ENCODE results near the gene CTAGE15. TPM values are rescaled to one million over a fixed set of nuclear protein-coding genes. Genes with fewer than 3 reads are reported as not detected.
"Not testable (repeated sequence)": the region's sequence is repeated elsewhere in the genome, so short reads cannot be mapped to it uniquely, and the experiment has no call there.

Gene CTAGE15, protein sequence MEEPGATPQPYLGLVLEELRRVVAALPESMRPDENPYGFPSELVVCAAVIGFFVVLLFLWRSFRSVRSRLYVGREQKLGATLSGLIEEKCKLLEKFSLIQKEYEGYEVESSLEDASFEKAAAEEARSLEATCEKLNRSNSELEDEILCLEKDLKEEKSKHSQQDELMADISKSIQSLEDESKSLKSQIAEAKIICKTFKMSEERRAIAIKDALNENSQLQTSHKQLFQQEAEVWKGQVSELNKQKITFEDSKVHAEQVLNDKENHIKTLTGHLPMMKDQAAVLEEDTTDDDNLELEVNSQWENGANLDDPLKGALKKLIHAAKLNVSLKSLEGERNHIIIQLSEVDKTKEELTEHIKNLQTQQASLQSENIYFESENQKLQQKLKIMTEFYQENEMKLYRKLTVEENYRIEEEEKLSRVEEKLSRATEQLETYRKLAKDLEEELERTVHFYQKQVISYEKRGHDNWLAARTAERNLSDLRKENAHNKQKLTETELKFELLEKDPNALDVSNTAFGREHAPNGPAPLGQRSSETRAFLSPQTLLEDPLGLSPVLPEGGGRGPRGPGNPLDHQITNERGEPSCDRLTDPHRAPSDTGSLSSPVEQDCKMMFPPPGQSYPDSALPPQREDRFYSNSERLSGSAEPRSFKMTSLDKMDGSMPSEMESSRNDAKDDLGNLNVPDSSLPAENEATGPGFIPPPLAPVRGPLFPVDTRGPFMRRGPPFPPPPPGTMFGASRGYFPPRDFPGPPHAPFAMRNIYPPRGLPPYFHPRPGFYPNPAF
- total RNA-seq: 0.91 and 2.9 TPM in 2 replicates

DNA sequence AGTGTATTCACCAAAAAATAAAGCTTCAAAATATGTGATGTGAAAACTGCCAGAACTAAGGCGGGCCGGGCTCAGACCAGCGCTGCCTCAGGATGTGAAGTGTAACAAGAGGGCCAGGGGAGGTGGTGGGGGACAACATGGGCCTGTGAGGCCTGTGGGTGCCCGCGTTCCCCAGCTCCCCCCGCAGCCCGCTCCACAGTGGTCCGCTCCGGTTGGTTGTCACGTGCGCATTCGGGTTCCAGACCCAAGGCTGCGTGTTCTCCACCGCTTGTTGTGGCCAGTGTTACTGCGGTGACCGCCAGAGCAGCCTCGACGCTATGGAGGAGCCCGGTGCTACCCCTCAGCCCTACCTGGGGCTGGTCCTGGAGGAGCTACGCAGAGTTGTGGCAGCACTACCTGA is at the start of gene CTAGE15:
Gene CTAGE15, plus strand, starts transcription at position 301 of the 400 bp plus-strand sequence. Its CDS starts 17 bp downstream, at position 318.
- H3K9me3 Mint-ChIP-seq; H3K4me1 Mint-ChIP-seq (ENCODE audit: low read depth); DNase-seq (ENCODE audit: low spot score); intact Hi-C loops (cut with micrococcal nuclease); H3K27me3 Mint-ChIP-seq (ENCODE audit: insufficient read depth); H3K36me3 Mint-ChIP-seq (ENCODE audit: low read depth); H3K27ac Mint-ChIP-seq; H3K4me3 Mint-ChIP-seq: not testable (repeated sequence)

GRCh38 chr7:143522309-143522916 is 49.2 kb upstream of the CTAGE15 start:
- H3K9me3 Mint-ChIP-seq; intact Hi-C loops (cut with micrococcal nuclease); H3K36me3 Mint-ChIP-seq (ENCODE audit: low read depth); H3K4me1 Mint-ChIP-seq (ENCODE audit: low read depth); H3K27ac Mint-ChIP-seq; H3K4me3 Mint-ChIP-seq; DNase-seq (ENCODE audit: low spot score): not testable (repeated sequence)
- peaks cover 10% of the 10 kb centered on the region for H3K27me3 Mint-ChIP-seq (ENCODE audit: insufficient read depth)

- DNase-seq (ENCODE audit: low spot score); intact Hi-C loops (cut with micrococcal nuclease); H3K27me3 Mint-ChIP-seq (ENCODE audit: insufficient read depth); H3K9me3 Mint-ChIP-seq; H3K27ac Mint-ChIP-seq; H3K4me3 Mint-ChIP-seq; H3K36me3 Mint-ChIP-seq (ENCODE audit: low read depth); H3K4me1 Mint-ChIP-seq (ENCODE audit: low read depth): not testable (repeated sequence)
Measured at GRCh38 chr7:143531169-143531926, 40.3 kb upstream of the CTAGE15 start.

- intact Hi-C loops (cut with micrococcal nuclease); H3K4me1 Mint-ChIP-seq (ENCODE audit: low read depth); H3K4me3 Mint-ChIP-seq; H3K36me3 Mint-ChIP-seq (ENCODE audit: low read depth); H3K27me3 Mint-ChIP-seq (ENCODE audit: insufficient read depth); H3K9me3 Mint-ChIP-seq; DNase-seq (ENCODE audit: low spot score); H3K27ac Mint-ChIP-seq: not testable (repeated sequence)
Measured at GRCh38 chr7:143531932-143532331, 39.7 kb upstream of the CTAGE15 start.

DNA sequence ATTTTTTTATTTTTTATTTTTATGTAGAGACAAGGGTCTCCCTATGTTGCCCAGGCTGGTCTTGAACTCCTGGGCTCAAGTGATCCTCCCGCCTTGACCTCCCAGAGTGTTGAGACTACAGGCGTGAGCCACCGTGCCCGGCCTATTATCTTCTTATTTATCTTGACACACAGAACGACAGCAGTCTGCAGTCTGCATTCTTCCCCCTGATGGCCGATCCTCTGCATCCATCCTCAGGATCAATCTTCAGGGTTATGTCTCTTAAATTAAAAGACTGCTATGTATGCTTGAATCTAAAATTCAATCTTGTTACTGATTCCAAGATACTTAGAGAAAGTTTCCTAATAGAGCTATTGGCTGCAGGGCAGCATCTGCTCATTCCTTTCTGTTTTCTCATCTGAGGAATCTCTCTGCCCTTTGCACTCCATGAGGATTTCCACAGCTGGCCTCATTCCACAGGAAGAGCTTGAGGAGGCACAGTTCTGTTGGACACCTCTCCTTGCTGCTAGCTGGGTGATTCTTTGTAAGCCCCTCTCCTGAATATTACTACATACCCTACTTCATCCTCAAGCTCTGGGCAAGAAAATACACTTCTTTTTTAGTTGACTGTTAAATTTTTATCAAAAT is 38.3 kb upstream of the CTAGE15 start:
- H3K4me1 Mint-ChIP-seq (ENCODE audit: low read depth); H3K4me3 Mint-ChIP-seq; intact Hi-C loops (cut with micrococcal nuclease); H3K36me3 Mint-ChIP-seq (ENCODE audit: low read depth); DNase-seq (ENCODE audit: low spot score); H3K27ac Mint-ChIP-seq; H3K9me3 Mint-ChIP-seq; H3K27me3 Mint-ChIP-seq (ENCODE audit: insufficient read depth): not testable (repeated sequence)

DNA sequence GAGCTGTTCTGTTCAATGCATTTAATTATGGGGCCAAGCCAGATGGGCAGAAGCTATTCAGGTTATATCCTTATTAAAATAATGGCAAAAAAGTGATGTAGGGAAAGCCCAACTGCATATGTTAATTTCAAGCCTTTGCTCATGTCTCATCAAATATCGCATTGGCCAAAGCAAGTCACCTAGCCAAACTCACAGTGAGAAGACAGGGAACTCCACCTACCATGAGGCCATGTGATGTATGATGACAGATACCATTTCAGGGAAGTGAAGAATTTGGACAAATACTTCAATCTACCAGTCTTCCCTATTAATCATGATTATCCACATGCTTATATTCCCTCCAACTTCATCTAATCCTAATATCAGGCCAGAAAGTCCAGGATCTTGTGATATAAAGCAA is 35.2 kb upstream of the CTAGE15 start:
- DNase-seq (ENCODE audit: low spot score); H3K4me1 Mint-ChIP-seq (ENCODE audit: low read depth); H3K4me3 Mint-ChIP-seq; H3K36me3 Mint-ChIP-seq (ENCODE audit: low read depth); H3K9me3 Mint-ChIP-seq; H3K27ac Mint-ChIP-seq; intact Hi-C loops (cut with micrococcal nuclease); H3K27me3 Mint-ChIP-seq (ENCODE audit: insufficient read depth): not testable (repeated sequence)

GRCh38 chr7:143543288-143544038 is 28.1 kb upstream of the CTAGE15 start:
- H3K9me3 Mint-ChIP-seq; intact Hi-C loops (cut with micrococcal nuclease); H3K27me3 Mint-ChIP-seq (ENCODE audit: insufficient read depth); DNase-seq (ENCODE audit: low spot score); H3K36me3 Mint-ChIP-seq (ENCODE audit: low read depth); H3K4me1 Mint-ChIP-seq (ENCODE audit: low read depth); H3K27ac Mint-ChIP-seq; H3K4me3 Mint-ChIP-seq: not testable (repeated sequence)

GRCh38 chr7:143555968-143556367 is 15.6 kb upstream of the CTAGE15 start:
- H3K27ac Mint-ChIP-seq; intact Hi-C loops (cut with micrococcal nuclease); DNase-seq (ENCODE audit: low spot score); H3K4me1 Mint-ChIP-seq (ENCODE audit: low read depth); H3K27me3 Mint-ChIP-seq (ENCODE audit: insufficient read depth); H3K36me3 Mint-ChIP-seq (ENCODE audit: low read depth); H3K9me3 Mint-ChIP-seq; H3K4me3 Mint-ChIP-seq: not testable (repeated sequence)

DNA sequence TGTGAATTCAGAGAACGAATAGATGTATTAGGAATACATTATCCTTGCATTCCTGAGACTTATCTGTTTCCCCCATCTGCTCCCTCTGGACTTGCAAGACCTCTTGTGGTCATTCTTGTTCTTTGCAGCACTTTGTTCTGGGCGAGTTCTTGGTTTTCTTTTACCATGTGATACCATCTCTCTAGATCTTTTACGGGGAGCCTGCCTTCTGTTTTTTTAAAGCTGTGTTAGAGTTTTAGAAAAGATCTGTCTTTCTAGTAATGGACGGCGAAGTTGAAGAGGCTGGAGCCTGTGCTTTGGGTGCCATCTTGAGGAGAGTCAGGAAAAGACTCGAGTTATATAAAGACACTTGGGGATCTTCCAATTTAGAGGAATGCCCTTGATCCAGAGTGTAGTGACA is 8.3 kb upstream of the CTAGE15 start:
- DNase-seq (ENCODE audit: low spot score); H3K4me1 Mint-ChIP-seq (ENCODE audit: low read depth); H3K4me3 Mint-ChIP-seq; H3K27ac Mint-ChIP-seq; H3K9me3 Mint-ChIP-seq; H3K27me3 Mint-ChIP-seq (ENCODE audit: insufficient read depth); intact Hi-C loops (cut with micrococcal nuclease); H3K36me3 Mint-ChIP-seq (ENCODE audit: low read depth): not testable (repeated sequence)

DNA sequence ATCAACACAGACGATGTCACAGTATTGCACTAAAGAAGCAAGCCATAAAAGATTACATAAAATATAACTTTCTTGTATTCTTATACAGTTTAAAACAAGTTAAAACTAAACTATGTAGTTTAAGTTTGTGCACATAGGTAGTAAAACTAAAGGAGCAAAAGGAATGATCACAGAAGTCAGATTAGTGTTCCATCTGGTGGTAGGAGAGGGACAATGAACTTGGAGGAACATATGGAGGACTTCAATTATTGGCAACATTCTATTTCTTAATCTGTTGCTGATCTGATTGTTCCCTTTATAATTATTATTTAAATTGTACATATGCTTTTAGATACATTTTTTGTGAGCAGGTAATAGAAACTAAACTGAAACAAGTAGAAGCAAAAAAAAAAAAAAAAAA is 5.6 kb upstream of the CTAGE15 start:
- H3K27ac Mint-ChIP-seq; DNase-seq (ENCODE audit: low spot score); H3K36me3 Mint-ChIP-seq (ENCODE audit: low read depth); H3K4me3 Mint-ChIP-seq; H3K9me3 Mint-ChIP-seq; H3K27me3 Mint-ChIP-seq (ENCODE audit: insufficient read depth); H3K4me1 Mint-ChIP-seq (ENCODE audit: low read depth); intact Hi-C loops (cut with micrococcal nuclease): not testable (repeated sequence)

- H3K36me3 Mint-ChIP-seq (ENCODE audit: low read depth); H3K4me3 Mint-ChIP-seq; H3K27me3 Mint-ChIP-seq (ENCODE audit: insufficient read depth); intact Hi-C loops (cut with micrococcal nuclease); H3K9me3 Mint-ChIP-seq; DNase-seq (ENCODE audit: low spot score); H3K27ac Mint-ChIP-seq; H3K4me1 Mint-ChIP-seq (ENCODE audit: low read depth): not testable (repeated sequence)
Measured at GRCh38 chr7:143588183-143588582, 16.6 kb downstream of the CTAGE15 start.

DNA sequence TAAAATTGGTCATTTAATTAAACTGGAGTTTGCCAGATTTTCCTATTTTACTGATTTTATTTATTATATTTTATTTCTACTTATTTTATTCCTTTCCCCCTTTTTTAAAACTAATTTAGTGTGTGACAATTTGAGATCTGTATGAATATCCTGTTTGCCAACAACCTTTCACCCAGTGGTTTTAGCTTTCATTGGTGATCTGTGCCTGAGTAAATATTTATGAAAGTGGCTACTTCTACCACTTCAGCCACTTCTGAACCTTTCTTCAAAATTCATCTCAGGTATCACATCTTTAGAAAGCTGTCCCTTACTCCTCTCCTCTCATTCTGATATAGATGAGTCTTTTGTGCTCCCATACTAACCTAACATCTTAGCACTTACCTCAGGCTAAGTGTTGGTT is 18.3 kb downstream of the CTAGE15 start:
- H3K4me3 Mint-ChIP-seq; DNase-seq (ENCODE audit: low spot score); H3K36me3 Mint-ChIP-seq (ENCODE audit: low read depth); intact Hi-C loops (cut with micrococcal nuclease); H3K4me1 Mint-ChIP-seq (ENCODE audit: low read depth); H3K27ac Mint-ChIP-seq; H3K9me3 Mint-ChIP-seq; H3K27me3 Mint-ChIP-seq (ENCODE audit: insufficient read depth): not testable (repeated sequence)

All from activated T-helper 1 cell treated with anti-CD3 and anti-CD28 coated beads, Interleukin-12 subunit alpha, Interleukin-12 subunit beta, Interleukin-2, Interleukin-4 antibody, amounts not matched to agents 30 ng/mL and 10 ng/mL and 1 ng/mL, durations not matched to agents 14 hours and 24 hours and 36 hours (primary cell).